IMR-90 (cell line): ENCODE data around the gene EGFR.

Experiments used
- POLR2A ChIP-seq: IDR thresholded peaks from 2 replicates; pipeline ENCODE4 v1.6.1; 2012; ENCODE audit warnings: mild to moderate bottlenecking, low read depth, low read length
- TF ChIP-seq, protein P1 (sequence below): conservative IDR thresholded peaks from 2 replicates; pipeline ENCODE4 v1.5.1; 2012; ENCODE audit warnings: mild to moderate bottlenecking, low read depth, low read length, improper control_type of control experiment

DNA sequence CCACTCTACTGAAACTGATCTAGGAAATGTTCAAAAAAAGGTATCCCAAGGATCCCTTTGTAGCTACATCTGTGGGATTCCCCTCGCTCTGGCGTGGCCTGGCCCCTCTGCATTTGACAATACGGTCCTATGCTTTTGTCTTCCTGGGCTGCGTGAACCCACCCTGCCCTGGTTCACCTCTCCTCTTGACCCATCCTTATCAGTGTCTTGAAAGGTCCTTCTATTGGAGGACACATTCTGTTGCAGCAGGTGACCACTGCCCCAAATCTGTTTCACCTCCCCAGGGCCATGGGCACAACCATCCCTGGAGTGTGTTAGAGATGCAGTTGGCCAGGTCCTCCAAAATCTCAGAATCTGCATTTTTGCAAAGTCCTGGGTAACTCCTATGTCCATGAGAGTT, 100.8 kb downstream of the EGFR start:
- TF ChIP-seq, protein P1, sequence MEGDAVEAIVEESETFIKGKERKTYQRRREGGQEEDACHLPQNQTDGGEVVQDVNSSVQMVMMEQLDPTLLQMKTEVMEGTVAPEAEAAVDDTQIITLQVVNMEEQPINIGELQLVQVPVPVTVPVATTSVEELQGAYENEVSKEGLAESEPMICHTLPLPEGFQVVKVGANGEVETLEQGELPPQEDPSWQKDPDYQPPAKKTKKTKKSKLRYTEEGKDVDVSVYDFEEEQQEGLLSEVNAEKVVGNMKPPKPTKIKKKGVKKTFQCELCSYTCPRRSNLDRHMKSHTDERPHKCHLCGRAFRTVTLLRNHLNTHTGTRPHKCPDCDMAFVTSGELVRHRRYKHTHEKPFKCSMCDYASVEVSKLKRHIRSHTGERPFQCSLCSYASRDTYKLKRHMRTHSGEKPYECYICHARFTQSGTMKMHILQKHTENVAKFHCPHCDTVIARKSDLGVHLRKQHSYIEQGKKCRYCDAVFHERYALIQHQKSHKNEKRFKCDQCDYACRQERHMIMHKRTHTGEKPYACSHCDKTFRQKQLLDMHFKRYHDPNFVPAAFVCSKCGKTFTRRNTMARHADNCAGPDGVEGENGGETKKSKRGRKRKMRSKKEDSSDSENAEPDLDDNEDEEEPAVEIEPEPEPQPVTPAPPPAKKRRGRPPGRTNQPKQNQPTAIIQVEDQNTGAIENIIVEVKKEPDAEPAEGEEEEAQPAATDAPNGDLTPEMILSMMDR: no peak
- TF ChIP-seq POLR2A: no peak
